ENCODE data around the gene NPAS3. TPM values are rescaled to one million over a fixed set of nuclear protein-coding genes. Genes with fewer than 3 reads are reported as not detected.

The NPAS3 gene
- total and polyA plus RNA-seq, 4 donors = 0.07 to 0.09 (median 0.08) TPM; not detected in 1

GRCh38 chr14:33191855-33192254 lies 253.2 kb downstream of the NPAS3 start (continued):
- TF ChIP-seq REST (IDR thresholded peaks at IDR 0.05) (no peak), TAF1 (conservative IDR thresholded peaks at IDR 0.05) (no peak), RXRA (IDR thresholded peaks at IDR 0.05) (no peak)

GRCh38 chr14:33194551-33194950 lies 255.9 kb downstream of the NPAS3 start:
- no peaks in the 10 kb centered on the region for H3K36me3 ChIP-seq (ENCODE audit: control insufficient read depth in 4 of 4, insufficient read depth in 3 of 4, low read depth in 1 of 4, low read length in 3 of 4)
- no peak overlapping the region for H3K27ac ChIP-seq (ENCODE audit: low read depth in 1 of 2, low read length in 2 of 2)
- no peaks in the 10 kb centered on the region for H3K4me1 ChIP-seq (ENCODE audit: control insufficient read depth in 4 of 4, insufficient read depth in 4 of 4, low read length in 3 of 4)
- H3K27me3 ChIP-seq (ENCODE audit: control insufficient read depth in 4 of 4, insufficient read depth in 4 of 4, low read length in 3 of 4) = no peaks in the 10 kb centered on the region
- DNase-seq (ENCODE audit: low spot score) = no peak
- 87% methylated on average over 4 of the region's 4 CpGs for WGBS
- no peak for TF ChIP-seq EGR1 (IDR thresholded peaks at IDR 0.05; ENCODE audit: low read depth in 2 of 2)
- TF ChIP-seq NR2F2 (IDR thresholded peaks at IDR 0.05) = no peak
- no peak for TF ChIP-seq SP1 (IDR thresholded peaks at IDR 0.05)
- no peak for TF ChIP-seq CTCF (IDR thresholded peaks at IDR 0.05; ENCODE audit: low read depth, low read length, missing input control)
- no peak for TF ChIP-seq HNF4G (IDR thresholded peaks at IDR 0.05)
- TF ChIP-seq RXRA (IDR thresholded peaks at IDR 0.05) = no peak
- TF ChIP-seq TAF1 (conservative IDR thresholded peaks at IDR 0.05) = no peak
- TF ChIP-seq MAX (IDR thresholded peaks at IDR 0.05) = no peak
- no peaks in the 10 kb centered on the region for H3K9me3 ChIP-seq (ENCODE audit: control insufficient read depth in 4 of 4, low read length in 3 of 4)
- no peak overlapping the region for H3K4me3 ChIP-seq (ENCODE audit: low read depth in 1 of 3, low read length in 3 of 3)
- no peak overlapping the region for H3K9ac ChIP-seq (ENCODE audit: low read depth in 1 of 2, low read length in 2 of 2)

GRCh38 chr14:33198684-33199083 lies 260.0 kb downstream of the NPAS3 start:
- H3K27me3 ChIP-seq (ENCODE audit: control insufficient read depth in 4 of 4, insufficient read depth in 4 of 4, low read length in 3 of 4) = no peaks in the 10 kb centered on the region
- H3K9ac ChIP-seq (ENCODE audit: low read depth in 1 of 2, low read length in 2 of 2) = no peak overlapping the region
- no peak overlapping the region for H3K4me3 ChIP-seq (ENCODE audit: low read depth in 1 of 3, low read length in 3 of 3)
- no peaks in the 10 kb centered on the region for H3K4me1 ChIP-seq (ENCODE audit: control insufficient read depth in 4 of 4, insufficient read depth in 4 of 4, low read length in 3 of 4)
- no peak overlapping the region for H3K27ac ChIP-seq (ENCODE audit: low read depth in 1 of 2, low read length in 2 of 2)
- 92% methylated on average over 25 of the region's 25 CpGs for WGBS
- DNase-seq (ENCODE audit: low spot score) = no peak
- H3K36me3 ChIP-seq (ENCODE audit: control insufficient read depth in 4 of 4, insufficient read depth in 3 of 4, low read depth in 1 of 4, low read length in 3 of 4) = no peaks in the 10 kb centered on the region
- no peaks in the 10 kb centered on the region for H3K9me3 ChIP-seq (ENCODE audit: control insufficient read depth in 4 of 4, low read length in 3 of 4)
- no peak for TF ChIP-seq SP1 (IDR thresholded peaks at IDR 0.05)
- no peak for TF ChIP-seq RAD21 (IDR thresholded peaks at IDR 0.05)
- no peak for TF ChIP-seq YY1 (IDR thresholded peaks at IDR 0.05)
- no peak for TF ChIP-seq HNF4G (IDR thresholded peaks at IDR 0.05)
- no peak for TF ChIP-seq CTCF (IDR thresholded peaks at IDR 0.05; ENCODE audit: low read depth, low read length, missing input control)
- no peak for TF ChIP-seq JUND (IDR thresholded peaks at IDR 0.05)
- TF ChIP-seq MAX (IDR thresholded peaks at IDR 0.05) = no peak
- no peak for TF ChIP-seq RXRA (IDR thresholded peaks at IDR 0.05)
- no peak for TF ChIP-seq FOXA2 (IDR thresholded peaks at IDR 0.05)
- TF ChIP-seq ZBTB33 (IDR thresholded peaks at IDR 0.05) = no peak

All from liver (tissue), 9 donors.